NCI-H2196 (cell line): ENCODE measurements around the gene LYRM1.
"Not testable (repeated sequence)": the region's sequence is repeated elsewhere in the genome, so short reads cannot be mapped to it uniquely, and the experiment has no call there.

Experiments used
- DNase-seq: peaks from one replicate; lab custom pipeline; 2025; ENCODE audit not compliant: unreplicated experiment; lab: John Stamatoyannopoulos, UW

LYRM1 gene

GRCh38 chr16:20901436-20902112, 1.0 kb downstream of the LYRM1 start:
- DNase-seq, result peak; percentile 21

GRCh38 chr16:20902426-20902825, 1.9 kb downstream of the LYRM1 start:
- DNase-seq, result no peak

- no peak for DNase-seq
Observed at GRCh38 chr16:20903116-20903898, 2.7 kb downstream of the LYRM1 start.

- DNase-seq, result no peak
Observed at GRCh38 chr16:20903899-20904506, 3.4 kb downstream of the LYRM1 start.

- peak; percentile 56 for DNase-seq
Observed at GRCh38 chr16:20904507-20905081, 4.0 kb downstream of the LYRM1 start.

GRCh38 chr16:20905576-20905975, 5.0 kb downstream of the LYRM1 start:
- DNase-seq, result no peak

GRCh38 chr16:20906341-20907255, 6.0 kb downstream of the LYRM1 start:
- no peak for DNase-seq

GRCh38 chr16:20910781-20911321, 10.3 kb downstream of the LYRM1 start:
- no peak for DNase-seq

- no peak for DNase-seq
Observed at GRCh38 chr16:20911361-20911760, 10.8 kb downstream of the LYRM1 start.

- no peak for DNase-seq
Observed at GRCh38 chr16:20916289-20916688, 15.7 kb downstream of the LYRM1 start.

- no peak for DNase-seq
Observed at GRCh38 chr16:20916942-20917341, 16.4 kb downstream of the LYRM1 start.

GRCh38 chr16:20918486-20919239, 18.1 kb downstream of the LYRM1 start:
- no peak for DNase-seq

- DNase-seq, result no peak
Observed at GRCh38 chr16:20920091-20920490, 19.5 kb downstream of the LYRM1 start.

- no peak for DNase-seq
Observed at GRCh38 chr16:20920799-20921198, 20.2 kb downstream of the LYRM1 start.

GRCh38 chr16:20923876-20924275, 23.3 kb downstream of the LYRM1 start:
- no peak for DNase-seq

GRCh38 chr16:20925751-20926150, 25.2 kb downstream of the LYRM1 start:
- no peak for DNase-seq

GRCh38 chr16:20928774-20929411, 28.3 kb downstream of the LYRM1 start:
- DNase-seq, result no peak

- DNase-seq, result not testable (repeated sequence)
Observed at GRCh38 chr16:20929676-20930364, 29.2 kb downstream of the LYRM1 start.

- no peak for DNase-seq
Observed at GRCh38 chr16:20930365-20930690, 29.8 kb downstream of the LYRM1 start.
